H9 (cell line): ENCODE measurements around the gene TST. TPM values are rescaled to one million over a fixed set of nuclear protein-coding genes. Genes with fewer than 3 reads are reported as not detected.

Experiments
- DNase-seq: peaks from one replicate; pipeline ENCODE4 v3.0.0-alpha.2; 2017
- H2AFZ ChIP-seq: one replicate; pipeline ENCODE4 v1.6.1; 2013; ENCODE audit warnings: mild to moderate bottlenecking, low read length, control low read depth, moderate library complexity
- H2AK5ac ChIP-seq: 2 replicates; pipeline ENCODE4 v1.6.1; 2013; ENCODE audit warnings: low read length, control low read depth, mixed read lengths; ENCODE audit not compliant: insufficient read length
- H2BK120ac ChIP-seq: one replicate; pipeline ENCODE4 v1.6.1; 2013; ENCODE audit warnings: low read depth, mild to moderate bottlenecking, low read length, control low read depth, inconsistent platforms; ENCODE audit not compliant: poor library complexity, severe bottlenecking
- H2BK12ac ChIP-seq: 2 replicates; pipeline ENCODE4 v1.6.1; 2013; ENCODE audit warnings: low read length, control low read depth, mixed read lengths, low read depth; ENCODE audit not compliant: insufficient read length
- H2BK15ac ChIP-seq: 2 replicates; pipeline ENCODE4 v1.6.1; 2013; ENCODE audit warnings: low read depth, low read length, control low read depth
- H2BK20ac ChIP-seq: one replicate; pipeline ENCODE4 v1.6.1; 2013; ENCODE audit warnings: low read depth, mild to moderate bottlenecking, low read length, control low read depth, inconsistent platforms; ENCODE audit not compliant: poor library complexity, severe bottlenecking
- H2BK5ac ChIP-seq: 2 replicates; pipeline ENCODE4 v1.6.1; 2013; ENCODE audit warnings: low read length, control low read depth, mixed read lengths; ENCODE audit not compliant: insufficient read length
- H3K14ac ChIP-seq: 2 replicates; pipeline ENCODE4 v1.6.1; 2013; ENCODE audit warnings: low read length, control low read depth; ENCODE audit not compliant: insufficient read depth
- H3K18ac ChIP-seq: 2 replicates; pipeline ENCODE4 v1.6.1; 2013; ENCODE audit warnings: low read depth, mild to moderate bottlenecking, mixed read lengths, low read length, control low read depth; ENCODE audit not compliant: insufficient read length
- H3K23ac ChIP-seq: 2 replicates; pipeline ENCODE4 v1.6.1; 2013; ENCODE audit warnings: low read length, control low read depth, mixed read lengths, low read depth; ENCODE audit not compliant: insufficient read length
- H3K23me2 ChIP-seq: 2 replicates; pipeline ENCODE4 v1.6.1; 2013; ENCODE audit warnings: low read depth, mild to moderate bottlenecking, mixed read lengths, low read length, control low read depth; ENCODE audit not compliant: insufficient read length, poor library complexity, severe bottlenecking
- H3K27ac ChIP-seq: 2 replicates; pipeline ENCODE4 v1.5.1; 2013; ENCODE audit warnings: low read length, control low read depth, mixed read lengths, low read depth; ENCODE audit not compliant: insufficient read length
- H3K27me3 ChIP-seq: 2 replicates; pipeline ENCODE4 v1.6.1; 2013; ENCODE audit warnings: low read length, control low read depth, inconsistent platforms; ENCODE audit not compliant: insufficient read depth
- H3K4ac ChIP-seq: 2 replicates; pipeline ENCODE4 v1.6.1; 2013; ENCODE audit warnings: low read depth, mild to moderate bottlenecking, control low read depth, inconsistent platforms, low read length, moderate library complexity
- H3K4me1 ChIP-seq: 2 replicates; pipeline ENCODE4 v1.6.1; 2013; ENCODE audit warnings: low read length, control low read depth, inconsistent platforms; ENCODE audit not compliant: insufficient read depth
- H3K4me2 ChIP-seq: 2 replicates; pipeline ENCODE4 v1.6.1; 2013; ENCODE audit warnings: low read length, control low read depth, mixed read lengths; ENCODE audit not compliant: insufficient read length, insufficient read depth
- H3K56ac ChIP-seq: 2 replicates; pipeline ENCODE4 v1.6.1; 2013; ENCODE audit warnings: low read depth, mild to moderate bottlenecking, mixed read lengths, low read length, control low read depth; ENCODE audit not compliant: insufficient read length
- H3K79me1 ChIP-seq: 2 replicates; pipeline ENCODE4 v1.6.1; 2013; ENCODE audit warnings: low read depth, mild to moderate bottlenecking, moderate library complexity, low read length, control low read depth, inconsistent platforms; ENCODE audit not compliant: insufficient read depth, poor library complexity, severe bottlenecking
- H3K79me2 ChIP-seq: 2 replicates; pipeline ENCODE4 v1.6.1; 2013; ENCODE audit warnings: low read length, control low read depth, inconsistent platforms; ENCODE audit not compliant: insufficient read depth
- H3K9ac ChIP-seq: 2 replicates; pipeline ENCODE4 v1.6.1; 2013; ENCODE audit warnings: low read length, control low read depth, mixed read lengths; ENCODE audit not compliant: insufficient read length; ENCODE audit errors: extremely low read depth
- H3K9me3 ChIP-seq: one replicate; pipeline ENCODE4 v1.6.1; 2013; ENCODE audit warnings: low read depth, low read length, inconsistent platforms; ENCODE audit not compliant: control insufficient read depth
- H3T11ph ChIP-seq: one replicate; pipeline ENCODE4 v1.6.1; 2013; ENCODE audit warnings: mild to moderate bottlenecking, low read length, control low read depth, inconsistent platforms
- H4K20me1 ChIP-seq: one replicate; pipeline ENCODE4 v1.6.1; 2013; ENCODE audit not compliant: control insufficient read depth, insufficient read length, insufficient read depth
- H4K5ac ChIP-seq: 2 replicates; pipeline ENCODE4 v1.6.1; 2013; ENCODE audit warnings: low read depth, mild to moderate bottlenecking, mixed read lengths, low read length, control low read depth; ENCODE audit not compliant: insufficient read length
- H4K8ac ChIP-seq: replicated peaks from 2 replicates; pipeline ENCODE4 v1.6.1; 2013; ENCODE audit warnings: low read length, control low read depth, mixed read lengths, low read depth; ENCODE audit not compliant: insufficient read length
- H4K91ac ChIP-seq: 2 replicates; pipeline ENCODE4 v1.6.1; 2013; ENCODE audit warnings: low read depth, mild to moderate bottlenecking, moderate library complexity, mixed read lengths, low read length, control low read depth; ENCODE audit not compliant: insufficient read length
- H3K27ac Mint-ChIP-seq, 3 experiments: 2 replicates in 2 of 3; 3 replicates in 1 of 3; pipeline ENCODE4 v1.8.0; 2020 to 2021; ENCODE audit warnings: mixed read lengths in 3 of 3, mild to moderate bottlenecking in 1 of 3, moderate library complexity in 1 of 3
- H3K27me3 Mint-ChIP-seq: 2 replicates; pipeline ENCODE4 v1.8.0; 2021; ENCODE audit warnings: low read depth, mild to moderate bottlenecking, moderate library complexity, mixed read lengths
- H3K36me3 Mint-ChIP-seq, 3 experiments: 2 replicates in 2 of 3; 3 replicates in 1 of 3; pipeline ENCODE4 v1.8.0; 2020 to 2021; ENCODE audit warnings: low read depth in 3 of 3, mixed read lengths in 3 of 3; ENCODE audit not compliant: insufficient read depth in 1 of 3
- H3K4me1 Mint-ChIP-seq, 2 experiments: 2 replicates each; pipeline ENCODE4 v1.8.0; 2020; ENCODE audit warnings: mixed read lengths in 2 of 2
- H3K4me3 Mint-ChIP-seq, 2 experiments: 2 replicates in 1 of 2; 3 replicates in 1 of 2; pipeline ENCODE4 v1.8.0; 2020 to 2021; ENCODE audit warnings: mild to moderate bottlenecking in 2 of 2, mixed read lengths in 2 of 2, moderate library complexity in 1 of 2
- H3K9me3 Mint-ChIP-seq, 2 experiments: 2 replicates in 1 of 2; 3 replicates in 1 of 2; pipeline ENCODE4 v1.8.0; 2020; ENCODE audit warnings: mild to moderate bottlenecking in 2 of 2, mixed read lengths in 2 of 2, moderate library complexity in 1 of 2
- CTCF ChIP-seq: fragments of 200-600 bp; sonication (generic); conservative IDR thresholded peaks from 3 replicates; pipeline ENCODE4 v1.8.0; 2021; ENCODE audit warnings: antibody characterized with exemption, mild to moderate bottlenecking
- WGBS: extraction: QIAGEN DNeasy Blood & Tissue Kit; methylation state at CpG from one replicate; pipeline ENCODE4 v1.1.7; 2013; ENCODE audit warnings: missing lambda C conversion rate, low lambda C conversion rate, mixed read lengths; ENCODE audit not compliant: insufficient read length; ENCODE audit errors: extremely low coverage; 5-methylcytosine and 5-hydroxymethylcytosine counted together
- total RNA-seq: library from RNA; stranded (reverse); gene quantifications from 2 replicates; pipeline ENCODE4 v1.2.1, GENCODE V29; 2021

Gene TST
- total RNA-seq, 1 experiment from 2014 or later = 31.9 TPM

- no peak overlapping the region for H3K4me2 ChIP-seq
- no peak overlapping the region for H4K91ac ChIP-seq
- no peaks in the 10 kb centered on the region for H3K27me3 ChIP-seq
- no peak overlapping the region for H3T11ph ChIP-seq
- H2AK5ac ChIP-seq = no peak overlapping the region
- H3K9me3 ChIP-seq = no peaks in the 10 kb centered on the region
- no peak overlapping the region for H2BK12ac ChIP-seq
- H4K5ac ChIP-seq = no peak overlapping the region
- no peaks in the 10 kb centered on the region for H3K79me2 ChIP-seq
- H3K79me1 ChIP-seq = no peaks in the 10 kb centered on the region
- H3K4me1 Mint-ChIP-seq = no peaks in the 10 kb centered on the region
- no peak overlapping the region for H3K27ac ChIP-seq
- no peak overlapping the region for H2BK20ac ChIP-seq
- no peak overlapping the region for H3K4ac ChIP-seq
- TF ChIP-seq CTCF = no peak
- no peak overlapping the region for H2BK5ac ChIP-seq
- no peak overlapping the region for H3K4me3 Mint-ChIP-seq
- peaks cover 18% of the 10 kb centered on the region for H3K27me3 Mint-ChIP-seq
- no CpG with 5 or more reads among the region's 19 CpGs for WGBS
- H3K23me2 ChIP-seq = no peaks in the 10 kb centered on the region
- no peak overlapping the region for H3K23ac ChIP-seq
- no peaks in the 10 kb centered on the region for H3K36me3 Mint-ChIP-seq
- no peak overlapping the region; a peak in 1 of 7 replicates for H3K27ac Mint-ChIP-seq
- no peak overlapping the region for H3K18ac ChIP-seq
- H3K14ac ChIP-seq = no peak overlapping the region
- H3K9me3 Mint-ChIP-seq = no peaks in the 10 kb centered on the region
- DNase-seq = no peak
- H4K20me1 ChIP-seq = no peaks in the 10 kb centered on the region
- no peak overlapping the region for H3K56ac ChIP-seq
- H2BK120ac ChIP-seq = no peak overlapping the region
- no peak overlapping the region for H2BK15ac ChIP-seq
- no peaks in the 10 kb centered on the region for H3K4me1 ChIP-seq
- no peak overlapping the region for H3K9ac ChIP-seq
- no peak overlapping the region for H4K8ac ChIP-seq
- no peak overlapping the region for H2AFZ ChIP-seq
Observed at GRCh38 chr22:36971341-36972125, 47.7 kb downstream of the TST start.
